Forelimb muscle (tissue), 1 donor: ENCODE data around the gene NRP1. TPM values are rescaled to one million over a fixed set of nuclear protein-coding genes. Genes with fewer than 3 reads are reported as not detected.
"Not testable (repeated sequence)": the region's sequence is repeated elsewhere in the genome, so short reads cannot be mapped to it uniquely, and the experiment has no call there.

Experiments
- DNase-seq: peaks from one replicate; pipeline ENCODE4 v3.0.0-alpha.2; 2013; ENCODE audit warnings: low read depth
- polyA plus RNA-seq: library from polyadenylated mRNA; unstranded; fragments of 120-200 nt; gene quantifications from one replicate; pipeline ENCODE4 v1.2.1, GENCODE V29; 2013; ENCODE audit not compliant: insufficient read length

The NRP1 gene
- polyA plus RNA-seq, 1 donor = 91.0 TPM

DNA sequence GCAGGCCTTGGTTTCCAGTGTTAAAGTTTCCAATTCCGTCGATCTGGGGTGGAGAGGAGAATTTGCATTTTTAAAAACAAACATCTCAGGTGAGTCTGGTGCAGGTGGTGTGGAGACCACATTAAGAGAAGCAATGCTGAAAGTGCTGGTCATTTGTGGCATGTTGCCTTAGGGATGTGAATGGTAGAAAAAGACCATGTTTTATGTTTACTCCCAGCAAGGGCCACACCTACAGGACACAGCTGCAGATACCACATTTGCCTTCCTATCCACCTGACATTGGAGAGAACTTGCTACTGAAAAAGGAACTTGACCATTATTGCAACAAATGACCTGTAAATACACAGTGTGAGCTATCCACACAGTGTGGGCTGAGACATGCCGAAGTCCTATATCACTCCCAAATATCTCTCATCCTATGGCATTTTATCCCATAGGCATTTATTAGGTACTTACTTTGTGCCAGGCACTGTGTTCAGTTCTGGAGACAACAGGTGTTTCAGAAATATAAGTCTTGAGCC, 183.1 kb downstream of the NRP1 start:
- DNase-seq = no peak

DNA sequence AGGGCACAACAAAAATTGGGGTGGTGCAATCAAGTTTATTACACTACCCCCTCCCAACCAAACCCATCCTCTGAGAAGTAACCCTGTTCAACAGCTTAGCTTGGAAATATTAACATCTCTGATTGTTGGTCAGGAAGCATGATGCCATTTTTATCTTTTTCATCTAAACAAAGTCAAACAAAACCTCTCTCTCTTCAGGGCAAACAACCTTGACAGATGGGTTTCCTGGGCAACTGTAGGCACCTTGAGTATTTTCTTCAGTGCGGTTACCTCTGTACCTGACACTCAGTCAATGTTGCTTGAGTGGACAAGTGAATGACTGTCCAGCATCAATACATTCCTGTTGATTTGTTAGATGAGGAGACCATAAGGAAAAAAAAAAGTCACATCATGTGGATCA, 183.6 kb downstream of the NRP1 start:
- DNase-seq = no peak

- DNase-seq = no peak
Measured at GRCh38 chr10:33150146-33150545, 184.3 kb downstream of the NRP1 start.

DNA sequence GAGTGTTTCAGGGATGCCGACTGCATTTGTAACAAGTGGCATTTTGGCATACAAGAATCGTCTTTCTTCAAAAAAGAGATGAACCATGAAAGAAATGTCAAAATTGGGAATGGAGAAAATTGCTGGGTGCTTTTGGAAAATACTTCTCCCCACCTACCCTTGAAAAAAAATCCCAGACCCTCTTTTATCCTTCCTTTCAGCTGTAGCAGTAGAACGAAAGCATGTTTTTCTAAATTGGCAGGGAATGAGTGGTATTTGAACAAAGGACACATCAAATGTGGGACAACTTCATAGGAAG, 187.5 kb downstream of the NRP1 start:
- DNase-seq = no peak

DNA sequence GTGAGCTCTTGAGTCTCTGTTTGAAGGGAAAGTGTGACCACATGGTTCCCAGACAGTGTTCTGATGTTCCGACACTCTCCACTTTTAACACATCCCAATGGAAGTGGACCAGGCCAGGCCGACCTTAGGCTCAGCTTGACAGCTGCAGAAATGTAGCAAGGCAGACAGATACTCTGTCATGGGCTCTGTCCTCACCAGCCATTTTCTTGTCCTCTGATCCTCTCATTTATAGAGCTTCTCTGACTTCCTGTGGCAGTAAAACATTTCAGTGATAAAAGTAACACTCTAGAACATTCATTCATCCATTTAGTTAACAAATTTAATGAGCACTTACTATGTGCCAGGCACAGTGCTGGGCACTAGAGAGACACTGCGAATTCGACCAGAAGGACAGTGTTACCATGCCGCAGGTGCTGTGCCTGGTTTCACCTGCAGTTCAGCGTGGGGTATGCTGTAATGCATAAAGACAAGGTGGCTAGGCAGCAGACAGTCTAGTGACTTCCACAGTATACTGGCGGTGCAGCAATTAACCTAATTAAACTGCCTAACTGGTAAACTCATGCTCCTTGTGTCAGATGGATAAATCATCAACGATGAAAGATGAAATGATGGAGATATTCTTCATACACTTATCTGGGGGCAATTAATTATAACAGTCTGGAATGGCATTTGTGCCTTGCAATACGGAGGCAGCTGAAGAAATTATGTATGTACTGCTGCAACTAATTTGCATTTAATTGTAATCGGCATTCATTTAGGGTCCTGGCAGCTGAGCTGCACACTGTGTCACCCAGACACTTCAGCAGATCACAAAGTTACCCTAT, 188.1 kb downstream of the NRP1 start:
- no peak for DNase-seq

GRCh38 chr10:33145451-33146188, 188.8 kb downstream of the NRP1 start:
- DNase-seq = no peak

DNA sequence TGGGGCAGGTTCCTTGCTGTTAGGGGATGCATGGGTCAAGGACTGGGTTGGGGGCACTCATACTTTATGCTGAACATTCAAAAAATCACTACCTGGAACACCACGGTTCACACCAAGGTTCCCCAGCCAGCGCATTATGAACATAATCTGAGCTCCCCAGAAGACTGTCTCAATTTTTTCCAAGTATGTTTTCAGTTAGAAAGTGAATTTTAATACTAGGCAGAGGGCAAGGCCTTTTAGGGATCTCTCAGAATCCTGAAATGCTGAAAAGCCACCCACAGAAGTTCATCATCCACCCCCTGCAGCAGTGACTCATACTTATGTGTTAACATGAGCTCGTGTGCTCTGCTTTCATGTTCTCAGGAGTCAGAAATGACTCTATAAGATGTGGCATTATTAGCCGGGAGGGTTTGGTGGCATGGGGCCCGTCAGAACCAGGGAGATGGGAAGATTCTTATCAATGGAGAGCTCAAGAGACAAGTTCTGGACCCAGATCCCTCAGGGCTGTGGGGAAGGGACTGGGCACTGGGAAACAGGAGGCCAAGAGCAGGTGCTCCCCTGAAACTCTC, 191.2 kb downstream of the NRP1 start:
- no peak for DNase-seq

GRCh38 chr10:33142295-33142694, 192.2 kb downstream of the NRP1 start:
- no peak for DNase-seq

DNA sequence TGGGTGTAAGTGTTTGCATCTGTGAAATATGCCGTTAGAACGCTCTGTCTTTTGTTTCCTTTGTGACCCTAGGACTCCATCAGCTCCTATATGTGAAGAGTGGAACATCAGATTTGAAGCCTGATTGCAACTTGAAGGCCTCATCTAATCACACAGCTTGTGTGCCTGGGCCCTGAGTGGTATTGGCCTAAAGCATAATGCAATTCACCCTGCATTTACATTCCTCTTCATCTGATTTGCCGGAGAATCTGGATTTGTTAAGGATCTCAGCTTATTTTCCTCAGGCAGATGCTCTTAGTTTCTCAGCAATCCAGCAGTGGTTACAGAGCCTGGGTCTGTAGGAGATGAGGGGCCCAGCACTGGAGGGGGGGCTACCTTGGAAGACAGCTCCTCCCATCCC, 193.2 kb downstream of the NRP1 start:
- no peak for DNase-seq

DNA sequence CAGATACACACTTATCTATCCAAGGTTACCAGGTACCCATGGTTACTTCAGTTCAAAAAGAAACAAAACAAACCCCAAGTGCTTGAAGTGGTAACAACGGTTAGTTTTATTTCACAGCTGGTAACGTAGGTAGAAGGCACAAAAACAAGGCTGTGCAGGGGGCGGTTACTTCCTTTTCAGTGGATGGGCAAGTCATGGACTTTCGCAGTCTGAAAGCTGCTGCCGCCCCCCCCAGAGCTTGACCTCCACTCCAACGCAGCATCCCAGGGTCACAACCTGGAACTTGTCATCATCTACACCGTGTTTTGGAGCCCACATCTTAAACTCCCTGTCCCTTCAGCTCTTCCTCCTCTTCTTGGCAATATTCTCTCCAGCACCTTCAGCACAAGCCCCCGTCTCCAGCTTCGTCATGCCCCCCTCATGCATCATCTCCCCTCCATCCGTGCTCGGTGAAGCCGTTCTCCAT, 195.3 kb downstream of the NRP1 start:
- DNase-seq = no peak

GRCh38 chr10:33138686-33139085, 195.8 kb downstream of the NRP1 start:
- not testable (repeated sequence) for DNase-seq

DNA sequence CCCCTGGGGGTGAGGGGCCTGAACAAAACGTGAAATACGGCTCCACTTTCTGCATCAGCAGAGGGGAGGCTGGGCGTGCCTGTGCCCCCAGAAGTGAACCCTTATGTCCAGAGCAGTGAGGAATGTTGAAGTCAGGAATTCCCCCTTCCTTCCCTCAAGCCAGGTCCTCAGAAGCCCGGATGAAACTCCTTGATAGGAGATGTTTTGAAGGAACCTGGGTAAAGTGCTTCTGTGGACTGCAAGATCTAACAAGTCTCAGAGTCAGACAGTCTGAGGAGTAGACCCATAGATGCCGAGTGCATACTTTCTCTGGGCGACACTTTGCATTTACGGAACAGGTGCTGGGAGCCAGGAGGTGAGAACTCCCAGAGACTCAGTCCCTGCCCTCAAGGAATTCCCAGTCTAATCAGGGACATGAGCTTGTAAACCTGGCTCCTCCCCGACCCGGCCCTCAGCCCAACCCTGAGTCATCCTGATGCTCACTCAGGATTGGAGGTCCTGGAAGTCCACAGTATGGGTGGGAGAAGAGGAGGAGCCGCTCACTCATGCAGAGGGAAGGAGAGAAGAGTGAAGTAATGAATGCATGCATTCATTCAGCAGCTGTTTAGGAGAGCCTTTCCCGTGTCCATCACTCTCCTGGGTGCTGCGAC, 197.0 kb downstream of the NRP1 start:
- DNase-seq = no peak

- no peak for DNase-seq
Measured at GRCh38 chr10:33136781-33137180, 197.7 kb downstream of the NRP1 start.

GRCh38 chr10:33136271-33136670, 198.2 kb downstream of the NRP1 start:
- no peak for DNase-seq

- no peak for DNase-seq
Measured at GRCh38 chr10:33134011-33134751, 200.3 kb downstream of the NRP1 start.

GRCh38 chr10:33133557-33133956, 200.9 kb downstream of the NRP1 start:
- no peak for DNase-seq

- DNase-seq = no peak
Measured at GRCh38 chr10:33132626-33133025, 201.8 kb downstream of the NRP1 start.

- no peak for DNase-seq
Measured at GRCh38 chr10:33129996-33130386, 204.5 kb downstream of the NRP1 start.

- no peak for DNase-seq
Measured at GRCh38 chr10:33129141-33129995, 205.1 kb downstream of the NRP1 start.

- DNase-seq = no peak
Measured at GRCh38 chr10:33127622-33128021, 206.8 kb downstream of the NRP1 start.
